DMS153 (cell line): ENCODE data around the gene GPR142.
A peak's percentile ranks its signal among the peaks of the same experiment; 100 is the strongest.

Experiments
- DNase-seq: peaks from one replicate; lab custom pipeline; 2025; lab: John Stamatoyannopoulos, UW

Gene GPR142

DNA sequence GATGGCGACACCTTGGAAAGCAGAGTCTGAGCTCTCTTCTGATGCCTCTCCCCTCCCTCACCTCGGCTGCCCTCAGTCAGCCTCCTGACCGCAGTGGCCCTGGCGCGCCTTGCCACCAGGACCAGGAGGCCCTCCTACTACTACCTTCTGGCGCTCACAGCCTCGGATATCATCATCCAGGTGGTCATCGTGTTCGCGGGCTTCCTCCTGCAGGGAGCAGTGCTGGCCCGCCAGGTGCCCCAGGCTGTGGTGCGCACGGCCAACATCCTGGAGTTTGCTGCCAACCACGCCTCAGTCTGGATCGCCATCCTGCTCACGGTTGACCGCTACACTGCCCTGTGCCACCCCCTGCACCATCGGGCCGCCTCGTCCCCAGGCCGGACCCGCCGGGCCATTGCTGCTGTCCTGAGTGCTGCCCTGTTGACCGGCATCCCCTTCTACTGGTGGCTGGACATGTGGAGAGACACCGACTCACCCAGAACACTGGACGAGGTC lies 4.4 kb downstream of the GPR142 start:
- no peak for DNase-seq

DNA sequence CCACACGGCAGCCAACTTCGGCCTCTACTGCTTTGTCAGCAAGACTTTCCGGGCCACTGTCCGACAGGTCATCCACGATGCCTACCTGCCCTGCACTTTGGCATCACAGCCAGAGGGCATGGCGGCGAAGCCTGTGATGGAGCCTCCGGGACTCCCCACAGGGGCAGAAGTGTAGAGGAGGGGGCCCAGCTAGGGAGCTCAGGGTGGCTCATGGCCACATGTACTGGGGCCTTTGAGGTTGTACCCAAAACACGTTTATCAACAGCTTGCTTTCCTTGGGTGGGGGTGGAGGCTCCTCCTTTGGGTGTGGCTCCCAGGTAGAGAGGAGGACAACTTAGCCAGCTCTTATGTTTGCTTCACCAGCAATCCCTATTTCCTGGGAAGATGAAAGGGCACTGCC lies 5.1 kb downstream of the GPR142 start:
- no peak for DNase-seq

DNA sequence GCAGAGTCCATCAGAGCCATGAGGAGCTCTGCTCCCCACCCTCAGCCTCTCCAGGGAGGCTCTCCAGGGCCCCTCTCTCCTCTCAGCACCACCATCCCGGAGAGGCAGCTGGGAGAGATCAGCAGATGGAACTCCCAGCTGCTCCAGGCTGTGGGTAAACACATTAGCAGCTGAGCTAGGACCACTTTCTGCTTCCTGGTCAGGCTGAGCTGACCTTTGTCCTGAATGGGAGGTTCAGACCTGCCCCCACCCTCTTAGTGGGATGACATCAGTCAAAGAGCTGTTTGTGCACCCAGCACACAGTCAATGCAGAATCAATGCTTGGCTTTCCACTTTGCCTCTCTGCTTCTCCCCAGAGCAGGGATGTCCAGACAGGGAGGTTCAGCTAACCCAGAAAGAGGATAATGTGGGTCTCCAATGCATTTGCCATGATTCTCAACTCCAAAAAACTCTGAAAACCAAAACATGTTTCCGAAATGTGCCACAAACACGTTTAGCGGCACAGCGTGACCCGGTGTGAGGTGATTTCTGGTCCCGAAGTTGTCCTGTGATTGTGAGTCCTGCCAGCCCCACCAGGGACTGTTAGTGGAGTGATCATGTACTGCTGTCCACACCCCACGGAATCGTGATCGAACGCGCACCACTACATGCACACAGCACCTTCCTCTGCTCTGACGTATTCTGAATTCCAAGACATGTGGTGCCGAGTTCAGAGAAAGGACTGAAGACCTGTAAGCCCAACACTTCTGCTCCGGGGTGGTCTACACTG lies 6.7 kb downstream of the GPR142 start:
- DNase-seq, result peak; percentile 81

DNA sequence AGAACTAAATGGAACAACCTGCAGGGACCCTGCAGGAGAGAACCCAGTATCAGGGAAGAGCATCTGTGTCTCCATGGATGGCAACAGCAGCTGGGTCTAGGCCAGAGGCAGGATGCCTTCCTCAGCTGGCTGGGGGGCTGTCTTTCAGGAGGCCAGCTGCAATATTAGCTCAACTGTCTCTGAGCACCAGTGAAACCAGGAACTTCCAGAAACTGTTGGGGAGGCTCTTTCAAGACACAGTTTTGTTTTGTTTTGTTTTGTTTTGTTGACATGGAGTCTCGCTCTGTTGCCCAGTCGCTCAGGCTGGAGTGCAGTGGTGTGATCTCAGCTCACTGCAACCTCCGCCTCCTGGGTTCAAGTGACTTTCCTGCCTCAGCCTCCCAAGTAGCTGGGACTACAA lies 7.6 kb downstream of the GPR142 start:
- DNase-seq, result no peak

DNA sequence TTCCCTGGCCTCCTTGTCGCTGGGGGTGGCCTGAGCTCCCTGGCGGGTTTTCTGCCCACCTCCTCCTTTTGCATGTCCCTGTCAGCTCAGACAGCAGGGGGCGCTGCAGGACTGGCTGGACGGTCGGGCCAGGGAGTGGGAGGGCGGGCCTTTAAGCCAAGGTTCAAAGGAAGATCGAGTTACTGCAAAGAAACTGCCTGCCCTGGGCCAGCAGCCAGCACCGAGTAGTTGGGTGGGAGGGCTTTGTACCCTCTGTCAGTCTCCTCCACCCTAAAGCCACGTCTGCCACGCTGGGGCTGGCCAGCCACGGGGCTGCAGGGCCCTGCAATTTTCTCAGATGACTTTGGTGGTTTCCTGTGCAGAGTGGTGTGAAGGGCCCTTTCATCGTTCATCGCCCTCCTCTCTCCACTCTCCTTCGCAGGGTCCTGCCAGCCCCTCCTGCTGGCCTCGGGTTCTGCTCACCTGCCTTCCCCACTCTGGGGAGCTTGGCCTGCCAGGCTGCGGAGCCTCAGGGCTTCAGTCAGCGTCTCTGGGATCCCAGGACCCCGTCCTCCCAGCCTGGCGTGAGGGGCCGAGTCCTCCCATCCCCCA lies 12.3 kb downstream of the GPR142 start:
- DNase-seq, result peak; percentile 63

DNA sequence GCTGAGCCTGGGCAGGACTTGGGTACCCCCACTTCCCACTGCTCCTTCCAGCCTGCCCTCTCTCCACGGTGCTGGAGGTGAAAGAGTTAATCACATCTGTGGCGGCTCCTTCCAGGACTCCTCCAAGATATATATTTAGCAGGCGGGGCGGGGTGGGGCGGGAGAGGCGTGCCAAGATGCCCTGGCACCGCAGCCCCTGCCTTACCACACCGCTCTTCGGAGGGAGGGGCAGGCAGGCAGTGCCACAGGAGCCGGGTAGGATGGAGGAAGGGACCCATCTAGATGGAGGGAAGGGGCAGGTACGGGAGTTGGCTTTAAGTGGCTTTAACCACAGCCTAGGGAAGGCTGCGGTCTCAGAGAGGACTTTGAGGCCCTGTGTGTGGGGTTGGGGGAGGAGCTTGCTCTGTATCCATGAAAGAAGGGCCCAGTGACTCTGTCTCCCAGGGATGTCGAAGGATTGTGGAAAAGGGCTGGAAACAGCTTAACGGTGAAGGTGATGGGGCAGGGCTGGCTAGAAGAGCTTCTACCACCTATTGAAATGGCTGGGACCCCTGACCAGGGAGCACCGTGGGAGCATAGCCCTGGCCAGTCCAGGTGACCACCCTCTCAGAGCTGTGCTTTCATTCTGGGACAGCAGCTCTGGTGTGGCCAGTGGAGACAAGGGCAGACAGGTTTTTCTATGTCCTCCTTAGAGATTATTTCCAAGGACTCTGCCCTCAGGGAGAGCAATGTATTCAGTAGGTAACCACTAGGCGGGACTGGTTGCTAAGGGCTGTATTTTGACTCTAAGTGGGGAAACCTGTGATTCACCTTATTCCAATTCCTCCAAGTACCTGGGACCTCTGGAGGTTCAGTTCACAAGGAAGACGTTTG lies 13.0 kb downstream of the GPR142 start:
- no peak for DNase-seq

DNA sequence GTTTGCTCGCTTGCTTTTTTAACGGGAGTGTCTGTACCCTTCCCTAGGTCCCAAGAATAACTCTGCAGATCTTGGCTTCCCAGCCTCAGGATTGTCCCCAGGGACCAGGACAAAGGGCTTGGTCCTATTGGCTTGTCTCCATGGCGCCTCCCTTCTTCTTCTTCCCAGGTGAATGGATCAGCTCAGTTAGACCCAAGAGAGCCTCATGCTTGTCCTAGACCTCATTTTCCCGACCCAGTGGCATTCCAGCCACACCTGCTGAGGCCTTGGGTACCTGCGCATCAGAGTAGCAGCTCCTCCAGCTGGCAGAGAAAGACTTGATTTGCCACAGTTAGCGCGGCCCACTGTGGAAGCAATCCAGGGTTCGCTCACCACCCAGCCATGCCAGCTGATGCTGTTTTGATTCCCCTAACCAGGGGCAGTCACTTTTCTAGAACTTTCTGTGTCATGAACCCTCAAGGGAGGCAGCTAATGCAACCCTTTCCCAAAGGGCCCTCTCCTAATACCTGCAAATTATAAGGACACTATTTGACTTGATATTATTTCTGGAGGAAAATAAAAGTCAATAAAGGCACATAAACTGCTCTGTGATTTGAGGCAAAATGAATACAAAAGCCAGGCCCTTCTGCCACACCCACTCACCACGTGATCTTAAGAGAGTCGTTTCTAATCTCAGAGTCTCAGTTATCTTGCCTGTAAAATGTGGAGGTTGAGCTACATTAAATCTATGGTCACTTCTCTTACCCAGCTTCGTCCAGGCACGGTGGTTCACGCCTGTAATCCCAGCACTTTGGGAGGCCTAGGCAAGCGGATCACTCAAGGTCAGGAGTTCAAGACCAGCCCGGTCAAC lies 13.9 kb downstream of the GPR142 start:
- DNase-seq, result no peak

DNA sequence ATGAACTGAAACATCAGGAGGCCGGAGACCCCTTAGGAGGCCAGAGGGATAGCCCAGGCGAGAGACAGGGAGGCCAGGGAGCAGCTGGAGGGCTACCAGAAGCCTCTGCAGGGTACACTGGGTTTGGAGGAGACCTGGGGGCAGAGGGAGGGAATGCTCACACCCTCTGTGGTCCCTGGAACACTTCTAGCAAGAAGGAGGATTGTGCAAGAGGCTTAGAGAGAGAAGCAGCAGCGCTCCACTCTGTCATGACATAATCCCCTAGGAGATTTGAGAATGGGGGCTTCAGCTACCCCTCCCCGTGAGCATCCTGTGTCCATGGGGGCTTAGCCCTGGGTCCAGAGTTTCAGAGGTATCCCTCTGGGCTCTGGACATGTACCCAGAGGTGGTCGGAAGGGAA lies 15.8 kb downstream of the GPR142 start:
- DNase-seq, result no peak

DNA sequence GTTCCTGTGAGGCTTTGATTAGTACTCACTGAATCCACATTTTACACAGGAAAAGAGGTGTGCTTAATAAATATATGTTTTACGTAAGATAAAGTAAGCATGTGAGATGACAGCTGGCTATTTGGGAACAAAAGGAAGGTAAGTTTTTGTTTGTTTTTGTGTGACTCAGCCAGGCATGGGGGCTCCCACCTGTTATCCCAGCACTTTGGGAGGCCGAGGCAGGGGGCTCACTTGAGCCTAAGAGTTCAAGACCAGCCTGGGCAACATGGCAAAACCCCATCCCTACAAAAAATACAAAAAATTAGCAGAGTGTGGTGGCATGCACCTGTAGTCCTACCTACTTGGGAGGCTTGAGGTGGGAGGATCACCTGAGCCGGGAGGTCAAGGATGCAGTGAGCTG lies 17.9 kb downstream of the GPR142 start:
- DNase-seq, result no peak

DNA sequence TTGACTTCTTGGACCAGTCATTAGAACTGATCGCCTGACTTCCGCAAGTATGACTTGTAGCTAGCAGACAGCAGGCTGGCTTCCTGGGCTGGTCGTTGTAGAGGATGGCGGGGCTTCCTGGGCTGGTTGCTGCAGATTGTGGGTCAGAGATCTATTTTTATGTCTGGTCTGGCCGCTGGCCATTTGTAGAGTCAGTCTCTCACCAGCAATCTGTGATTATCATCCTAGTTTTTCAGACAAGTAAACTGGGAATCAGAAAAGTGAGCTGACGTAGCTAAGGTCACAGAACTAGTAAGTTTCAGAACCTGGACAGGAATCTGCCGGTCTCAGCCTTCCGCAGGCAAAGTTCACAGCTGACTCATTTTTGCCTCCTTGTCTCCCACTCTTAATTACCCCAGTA lies 19.1 kb downstream of the GPR142 start:
- DNase-seq, result no peak

DNA sequence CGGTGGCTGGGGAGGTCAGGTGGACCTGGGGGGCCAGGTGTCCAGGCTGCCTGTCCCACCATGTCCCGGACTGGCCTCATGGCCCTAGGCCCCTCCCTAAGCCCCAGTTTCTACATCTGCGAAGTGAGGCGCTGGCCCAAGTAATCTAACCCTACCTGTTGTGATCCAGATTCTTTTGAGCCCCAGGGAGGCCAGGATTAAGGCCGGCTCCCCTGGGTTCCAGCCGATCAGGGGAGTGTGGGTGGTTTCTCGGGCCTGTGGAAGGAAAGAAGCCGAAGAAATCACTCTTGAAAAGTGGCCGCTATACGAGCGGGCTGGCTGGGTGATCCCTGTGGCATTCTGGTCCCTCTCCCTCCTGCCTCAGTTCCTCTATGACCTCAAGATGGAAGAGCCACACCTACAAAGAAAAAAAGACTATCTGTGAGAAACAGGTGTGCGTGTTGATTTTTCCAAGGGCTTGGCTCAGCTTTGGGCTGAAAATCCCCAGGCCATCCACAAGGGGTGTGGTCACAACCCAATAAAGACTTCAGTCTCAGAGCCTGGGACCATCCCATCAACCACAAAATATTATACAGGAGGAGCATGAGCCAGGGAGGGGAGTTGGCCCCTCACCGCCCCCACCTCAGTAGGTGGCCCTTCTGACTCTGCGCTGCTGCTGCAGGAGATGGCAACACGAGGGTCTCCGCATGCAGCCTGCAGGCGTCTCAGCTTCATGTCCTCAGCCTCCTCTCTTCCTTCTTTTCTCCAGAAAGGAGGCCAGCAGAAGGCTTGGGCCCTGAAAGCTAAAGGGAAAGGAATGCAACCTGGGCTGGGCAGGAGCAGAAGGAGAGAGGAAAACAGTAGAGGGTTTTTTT lies 20.3 kb downstream of the GPR142 start:
- DNase-seq, result no peak

DNA sequence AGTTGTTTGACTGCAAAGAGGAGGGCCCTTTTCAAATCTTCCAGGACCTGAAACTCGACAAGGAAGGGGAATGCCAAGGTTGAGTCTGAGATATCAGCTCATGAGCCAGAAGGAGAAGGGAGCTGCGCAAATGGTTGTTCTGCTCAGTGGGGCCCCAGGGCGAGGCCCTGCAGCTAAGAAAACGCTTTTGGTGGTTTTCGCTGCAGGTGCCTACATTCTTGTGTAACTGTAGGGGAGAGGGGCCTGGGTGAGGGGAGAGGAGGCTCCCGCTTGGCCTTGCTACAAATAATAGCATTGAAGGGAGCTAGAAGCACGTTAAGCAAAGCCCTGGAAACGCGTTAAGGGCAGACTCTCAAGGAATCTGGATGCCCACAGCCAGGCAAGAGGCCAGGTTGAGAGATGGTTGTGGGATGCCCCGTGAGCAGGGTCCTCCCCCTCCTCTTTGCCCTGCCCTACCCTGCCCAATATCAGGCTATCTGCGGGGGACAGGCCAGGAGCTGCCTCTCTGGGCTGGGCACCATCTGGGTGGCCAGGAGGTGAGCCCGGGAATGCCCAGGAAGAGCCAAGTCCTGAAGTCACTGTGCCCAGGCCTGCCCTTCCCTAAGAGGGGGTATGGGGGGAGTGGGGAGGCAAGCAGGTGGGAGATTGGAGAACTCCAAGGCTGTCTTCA lies 21.9 kb downstream of the GPR142 start:
- DNase-seq, result no peak

DNA sequence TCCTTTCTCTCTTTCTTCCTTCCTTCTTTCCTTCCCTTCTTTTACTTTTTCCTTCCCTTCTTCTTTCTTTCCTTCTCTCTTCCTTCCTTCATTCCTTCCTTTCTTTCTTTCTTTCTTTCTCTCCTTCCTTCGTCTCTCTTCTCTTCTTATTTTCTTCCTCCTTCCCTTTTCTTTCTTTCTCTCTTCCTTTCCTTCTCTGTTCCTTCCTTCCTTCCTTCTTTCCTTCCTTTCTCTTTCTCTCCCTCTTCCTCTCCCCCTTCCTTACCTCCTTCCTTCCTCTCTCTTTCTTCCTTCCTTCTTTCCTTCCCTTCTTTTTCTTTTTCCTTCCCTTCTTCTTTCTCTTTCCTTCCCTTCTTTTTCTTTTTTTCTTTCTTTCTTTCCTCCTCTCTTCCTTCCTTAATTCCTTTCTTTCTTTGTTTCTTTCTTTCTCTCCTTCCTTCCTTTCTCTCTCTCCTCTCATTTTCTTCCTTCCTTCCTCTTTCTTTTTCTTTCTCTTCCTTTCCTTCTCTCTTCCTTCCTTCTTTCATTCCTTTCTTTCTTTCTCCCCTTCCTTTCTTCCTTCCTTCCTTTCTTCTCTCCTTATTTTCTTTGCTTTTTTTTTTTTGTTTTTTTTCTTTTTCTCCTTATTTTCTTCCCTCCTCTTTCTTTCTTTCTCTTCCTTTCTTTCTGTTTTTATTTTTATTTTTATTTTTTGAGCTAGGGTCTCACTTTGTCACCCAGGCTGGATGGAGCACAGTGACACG lies 22.8 kb downstream of the GPR142 start:
- DNase-seq, result no peak

DNA sequence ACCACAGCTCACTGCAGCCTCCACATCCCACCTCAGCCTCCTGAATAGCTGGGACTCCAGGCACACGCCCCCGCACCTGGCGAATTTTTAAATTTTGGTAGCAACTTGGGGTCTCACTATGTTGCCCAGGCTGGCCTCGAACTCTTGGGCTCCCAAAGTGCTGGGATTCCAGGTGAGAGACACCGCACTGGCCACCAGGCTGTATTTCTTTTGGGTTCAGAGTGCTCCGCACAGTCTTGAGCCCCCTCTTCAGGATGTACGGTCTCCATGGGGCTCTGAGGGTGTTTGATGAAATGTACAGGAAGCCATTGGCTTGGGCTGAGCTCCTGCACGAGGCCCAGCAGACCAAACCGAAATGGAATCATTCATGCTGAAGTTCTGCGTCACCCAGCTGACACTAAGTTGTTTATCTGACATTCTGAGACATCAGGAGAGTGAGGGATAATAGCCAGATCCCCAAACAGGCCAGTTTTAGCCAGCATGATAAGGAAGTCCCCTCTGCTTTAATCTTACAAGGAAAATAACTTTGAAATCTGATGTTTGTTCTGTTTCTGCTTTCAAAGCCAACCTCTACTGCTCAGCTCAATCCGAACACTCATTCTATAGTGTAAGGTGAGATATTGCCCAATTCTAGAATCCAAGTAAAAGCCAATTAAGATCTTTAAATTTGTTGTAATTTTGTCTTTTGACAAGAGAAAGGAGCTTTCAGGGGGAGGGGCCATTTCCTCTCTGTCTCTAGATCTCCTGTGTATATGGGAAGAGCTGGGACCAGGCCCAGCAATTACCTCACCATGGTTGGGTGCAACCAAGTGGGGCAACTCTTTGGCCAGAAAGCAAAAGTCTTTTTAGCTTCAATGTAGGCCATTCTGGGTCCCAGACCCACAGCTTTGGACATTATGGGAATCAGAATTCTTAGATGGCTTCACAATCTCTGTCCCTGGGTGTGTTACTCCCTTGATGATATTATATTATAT lies 23.7 kb downstream of the GPR142 start:
- DNase-seq, result no peak

DNA sequence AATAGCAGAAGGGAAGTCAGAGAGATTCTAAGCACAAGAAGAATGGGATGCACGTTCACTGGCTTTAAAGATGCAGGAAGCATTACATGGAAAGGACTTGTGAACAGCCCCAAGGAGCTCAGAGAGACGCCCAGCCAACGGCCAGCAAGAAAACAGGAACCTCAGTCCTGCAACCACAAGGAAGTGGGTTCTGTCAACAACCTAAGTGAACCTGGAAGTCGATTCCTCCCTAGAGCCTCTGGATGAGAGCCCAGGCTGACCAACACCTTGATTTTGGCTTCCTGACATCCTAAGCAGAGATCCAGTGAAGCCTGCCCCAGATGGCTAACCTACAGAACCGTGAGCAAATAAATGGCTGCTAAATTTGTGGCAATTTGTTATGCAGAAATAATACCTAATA lies 24.5 kb downstream of the GPR142 start:
- DNase-seq, result no peak

DNA sequence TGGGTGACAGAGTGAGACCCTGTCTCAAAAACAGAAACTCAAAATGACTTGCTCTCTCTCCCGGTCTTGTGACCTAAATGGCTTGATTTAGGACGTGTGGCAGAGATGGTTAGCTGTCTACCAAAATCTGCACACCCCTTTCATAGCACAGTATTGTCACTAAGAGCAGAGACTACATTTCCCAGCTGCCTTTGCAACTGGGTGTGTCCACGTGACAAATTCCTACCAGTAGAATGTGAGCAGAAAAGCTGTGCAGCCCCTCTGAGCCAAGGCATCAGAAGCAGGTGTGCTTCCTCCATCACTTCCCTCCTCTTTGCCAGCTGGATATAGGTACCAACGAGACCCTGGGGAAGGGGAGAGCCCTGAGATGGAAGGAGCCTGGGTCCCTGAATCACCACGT lies 25.5 kb downstream of the GPR142 start:
- DNase-seq, result no peak

DNA sequence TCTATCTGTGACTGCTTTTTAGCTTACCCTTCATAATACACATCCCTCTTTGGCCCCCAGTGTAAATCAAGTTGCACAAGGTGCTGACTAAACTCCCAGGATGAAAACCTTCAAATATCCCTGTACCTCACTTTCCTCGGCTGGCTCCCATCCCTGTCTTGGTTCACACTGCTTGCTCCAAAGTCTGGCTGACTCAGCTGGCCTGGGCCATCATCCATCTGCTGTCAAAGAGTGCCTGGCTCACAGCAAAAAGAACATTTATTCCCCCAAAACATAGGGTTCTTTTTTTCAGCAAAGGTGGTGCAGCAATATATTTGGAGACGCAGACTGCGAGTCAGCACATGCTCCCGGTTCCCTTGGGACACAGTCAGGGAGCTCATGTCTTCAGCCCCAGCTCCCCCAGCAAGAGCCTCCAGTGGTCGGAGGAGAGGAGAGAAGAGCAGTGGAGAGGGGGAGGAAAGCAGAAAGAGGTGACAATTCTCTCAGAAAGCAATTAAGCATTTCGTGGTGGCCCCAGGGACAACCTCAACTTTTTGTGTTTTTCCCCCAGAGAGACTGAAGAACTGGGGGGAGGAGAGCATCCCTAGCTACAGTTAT lies 26.1 kb downstream of the GPR142 start:
- DNase-seq, result no peak
